ENCODE measurements around the gene MYO1D. TPM values are rescaled to one million over a fixed set of nuclear protein-coding genes. Genes with fewer than 3 reads are reported as not detected.

The MYO1D gene
- total RNA-seq, 2 experiments from 2014 or later, result 0.09 to 0.89 TPM

DNA sequence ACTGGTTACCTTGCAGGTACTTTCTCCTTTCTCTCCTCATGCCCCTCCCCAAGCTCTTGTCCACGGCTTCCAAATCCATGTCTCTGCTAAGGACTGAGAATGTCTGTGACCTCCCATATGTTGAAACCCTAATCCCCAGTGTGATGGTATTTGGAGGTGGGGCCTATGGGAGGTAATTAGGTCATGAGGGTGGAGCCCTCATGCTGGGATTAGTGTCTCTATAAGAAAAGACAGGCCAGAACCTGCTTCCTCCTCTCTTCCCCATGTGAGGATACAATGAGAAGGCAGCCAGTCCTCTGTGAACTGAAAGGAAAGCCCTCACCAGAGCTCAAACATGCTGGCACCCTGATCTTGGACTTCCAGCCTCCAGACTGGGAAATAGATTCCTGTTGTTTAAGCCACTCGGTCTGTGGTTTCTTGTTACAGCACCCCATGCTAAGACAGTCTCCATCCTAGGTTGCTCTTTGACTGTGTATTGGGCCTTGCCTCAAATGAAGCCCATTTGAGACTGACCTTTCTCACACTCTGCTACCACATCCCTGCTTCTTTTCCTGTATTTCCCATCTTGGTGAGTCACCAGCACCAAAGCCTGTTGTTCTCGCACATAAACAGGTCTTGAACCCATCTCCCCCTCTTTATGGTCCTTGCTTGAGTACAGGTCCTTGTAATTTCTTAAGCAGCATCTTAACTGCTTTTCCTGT, 255.2 kb downstream of the MYO1D start:
- Histone ChIP-seq H3K9me2 (ENCODE audit: insufficient read depth, low read length) (no peaks in the 10 kb centered on the region), H3K4me2 (ENCODE audit: low read length) (no peak overlapping the region), H3K36me3 (ENCODE audit: insufficient read depth, low read length) (no peaks in the 10 kb centered on the region), H3K79me2 (ENCODE audit: insufficient read depth, low read depth, low read length) (no peaks in the 10 kb centered on the region), H2AFZ (ENCODE audit: low read length) (no peak overlapping the region), H3K9me3 (ENCODE audit: low read length) (no peaks in the 10 kb centered on the region), H3K4me1 (ENCODE audit: insufficient read depth, low read length, poor library complexity, severe bottlenecking) (no peaks in the 10 kb centered on the region), H3K27ac (ENCODE audit: low read depth, low read length, poor library complexity, severe bottlenecking) (no peak overlapping the region), H3K4me3 (ENCODE audit: low read depth, low read length, poor library complexity, severe bottlenecking) (no peak overlapping the region), H4K20me1 (ENCODE audit: insufficient read depth, low read length) (no peaks in the 10 kb centered on the region)
- no TSS peak for BruUV-seq (replicated peaks)
- DNase-seq (ENCODE audit: low spot score), result no peak
- ChIA-PET POLR2A (interaction anchor here (0.6 kb wide), 1 partner anchor 182 kb away, joined by 3 read pairs; no protein-coding TSS in a partner anchor), CTCF (ENCODE audit: unreplicated experiment) (no interaction called here)
- TF ChIP-seq, protein P1, sequence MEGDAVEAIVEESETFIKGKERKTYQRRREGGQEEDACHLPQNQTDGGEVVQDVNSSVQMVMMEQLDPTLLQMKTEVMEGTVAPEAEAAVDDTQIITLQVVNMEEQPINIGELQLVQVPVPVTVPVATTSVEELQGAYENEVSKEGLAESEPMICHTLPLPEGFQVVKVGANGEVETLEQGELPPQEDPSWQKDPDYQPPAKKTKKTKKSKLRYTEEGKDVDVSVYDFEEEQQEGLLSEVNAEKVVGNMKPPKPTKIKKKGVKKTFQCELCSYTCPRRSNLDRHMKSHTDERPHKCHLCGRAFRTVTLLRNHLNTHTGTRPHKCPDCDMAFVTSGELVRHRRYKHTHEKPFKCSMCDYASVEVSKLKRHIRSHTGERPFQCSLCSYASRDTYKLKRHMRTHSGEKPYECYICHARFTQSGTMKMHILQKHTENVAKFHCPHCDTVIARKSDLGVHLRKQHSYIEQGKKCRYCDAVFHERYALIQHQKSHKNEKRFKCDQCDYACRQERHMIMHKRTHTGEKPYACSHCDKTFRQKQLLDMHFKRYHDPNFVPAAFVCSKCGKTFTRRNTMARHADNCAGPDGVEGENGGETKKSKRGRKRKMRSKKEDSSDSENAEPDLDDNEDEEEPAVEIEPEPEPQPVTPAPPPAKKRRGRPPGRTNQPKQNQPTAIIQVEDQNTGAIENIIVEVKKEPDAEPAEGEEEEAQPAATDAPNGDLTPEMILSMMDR (conservative IDR thresholded peaks at IDR 0.05; ENCODE audit: low read length), result no peak
- TF ChIP-seq EZH2phosphoT487 (IDR thresholded peaks at IDR 0.05; ENCODE audit: borderline replicate concordance, low read depth, low read length), result no peak
- intact Hi-C loops (cut with micrococcal nuclease; ENCODE audit: unreplicated experiment), result no loop called here

DNA sequence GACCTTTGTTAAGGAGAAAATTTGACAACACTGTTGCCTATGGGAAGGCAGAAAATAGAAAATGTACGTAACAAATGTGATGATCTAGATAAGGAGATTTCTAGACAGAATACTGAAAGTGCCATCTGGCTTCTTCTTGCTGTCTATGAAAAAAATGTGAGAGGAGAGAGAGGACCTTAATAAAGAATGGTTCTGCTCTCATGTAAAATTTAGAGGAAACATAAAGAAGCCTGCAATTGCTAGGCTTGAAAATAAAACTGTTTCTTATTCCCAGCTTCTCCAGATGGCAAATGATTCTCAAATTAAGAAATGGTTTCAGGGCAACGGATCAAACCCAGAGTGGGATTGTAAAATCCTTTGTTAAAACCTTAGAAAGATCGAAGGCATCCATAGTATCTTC, 261.6 kb downstream of the MYO1D start:
- CTCF ChIA-PET (ENCODE audit: unreplicated experiment), result no interaction called here
- intact Hi-C loops (cut with micrococcal nuclease; ENCODE audit: unreplicated experiment), result no loop called here
- TF ChIP-seq, protein P1 (conservative IDR thresholded peaks at IDR 0.05; ENCODE audit: low read length), result no peak
- TF ChIP-seq EZH2phosphoT487 (IDR thresholded peaks at IDR 0.05; ENCODE audit: borderline replicate concordance, low read depth, low read length), result no peak

DNA sequence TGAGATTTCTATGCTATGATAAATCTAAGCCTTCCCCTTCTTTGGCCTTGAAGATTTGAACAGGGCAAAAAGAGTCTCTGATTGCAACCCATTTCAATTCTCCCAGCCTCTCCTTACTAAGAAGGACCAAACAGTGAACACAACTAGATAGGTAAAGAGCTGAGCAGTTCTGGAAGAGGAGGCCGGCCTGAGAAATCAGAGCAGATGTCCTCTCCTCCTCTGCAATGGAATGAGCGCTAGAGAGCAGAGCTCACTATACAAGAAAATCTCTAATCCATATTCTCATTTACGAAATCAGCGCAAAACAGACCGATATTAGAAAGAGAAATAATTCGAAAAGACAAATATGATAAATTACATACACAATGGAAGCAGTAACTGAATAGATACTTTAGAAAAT, 266.0 kb downstream of the MYO1D start:
- Histone ChIP-seq H4K20me1 (ENCODE audit: insufficient read depth, low read length) (no peaks in the 10 kb centered on the region), H3K4me1 (ENCODE audit: insufficient read depth, low read length, poor library complexity, severe bottlenecking) (no peaks in the 10 kb centered on the region), H3K9me3 (ENCODE audit: low read length) (no peaks in the 10 kb centered on the region), H3K4me2 (ENCODE audit: low read length) (no peak overlapping the region), H2AFZ (ENCODE audit: low read length) (no peak overlapping the region), H3K36me3 (ENCODE audit: insufficient read depth, low read length) (no peaks in the 10 kb centered on the region), H3K27ac (ENCODE audit: low read depth, low read length, poor library complexity, severe bottlenecking) (no peak overlapping the region), H3K9me2 (ENCODE audit: insufficient read depth, low read length) (no peaks in the 10 kb centered on the region), H3K4me3 (ENCODE audit: low read depth, low read length, poor library complexity, severe bottlenecking) (no peak overlapping the region), H3K79me2 (ENCODE audit: insufficient read depth, low read depth, low read length) (no peaks in the 10 kb centered on the region)
- intact Hi-C loops (cut with micrococcal nuclease; ENCODE audit: unreplicated experiment), result no loop called here
- POLR2A ChIA-PET, result no interaction called here
- no peak for DNase-seq (ENCODE audit: low spot score)
- CTCF ChIA-PET (ENCODE audit: unreplicated experiment), result no interaction called here
- no TSS peak for BruUV-seq (replicated peaks)
- TF ChIP-seq, protein P1 (conservative IDR thresholded peaks at IDR 0.05; ENCODE audit: low read length), result no peak
- TF ChIP-seq EZH2phosphoT487 (IDR thresholded peaks at IDR 0.05; ENCODE audit: borderline replicate concordance, low read depth, low read length), result no peak

More for the DNA sequence above, 261.6 kb downstream of the MYO1D start:
- Histone ChIP-seq H2AFZ (ENCODE audit: low read length) (no peak overlapping the region), H4K20me1 (ENCODE audit: insufficient read depth, low read length) (no peaks in the 10 kb centered on the region), H3K9me3 (ENCODE audit: low read length) (no peaks in the 10 kb centered on the region), H3K4me1 (ENCODE audit: insufficient read depth, low read length, poor library complexity, severe bottlenecking) (no peaks in the 10 kb centered on the region), H3K4me3 (ENCODE audit: low read depth, low read length, poor library complexity, severe bottlenecking) (no peak overlapping the region), H3K36me3 (ENCODE audit: insufficient read depth, low read length) (no peaks in the 10 kb centered on the region), H3K27ac (ENCODE audit: low read depth, low read length, poor library complexity, severe bottlenecking) (no peak overlapping the region), H3K79me2 (ENCODE audit: insufficient read depth, low read depth, low read length) (no peaks in the 10 kb centered on the region), H3K9me2 (ENCODE audit: insufficient read depth, low read length) (no peaks in the 10 kb centered on the region), H3K4me2 (ENCODE audit: low read length) (no peak overlapping the region)
- POLR2A ChIA-PET, result interaction anchor here (0.7 kb wide), 1 partner anchor 1642 kb away, joined by 3 read pairs; no protein-coding TSS in a partner anchor
- no TSS peak for BruUV-seq (replicated peaks)
- DNase-seq (ENCODE audit: low spot score), result no peak
